Sigmoid colon (tissue), 4 donors: ENCODE measurements around the gene ASPG.

Experiments
- CTCF ChIP-seq, 4 experiments: fragments of 450-650 bp in 3 of 4; fragments of 200-600 bp in 1 of 4; IDR thresholded peaks; one replicate each; pipeline ENCODE4 v1.5.1; 2016 to 2019; ENCODE audit warnings: antibody characterized with exemption in 4 of 4, mild to moderate bottlenecking in 3 of 4, moderate library complexity in 2 of 4
- EP300 ChIP-seq, 4 donors: sonication (generic); formaldehyde crosslinking; IDR thresholded peaks; one replicate each; pipeline ENCODE4 v1.6.1; 2017; ENCODE audit warnings: antibody characterized with exemption in 4 of 4
- POLR2A ChIP-seq, 2 donors: fragments of 450-650 bp; IDR thresholded peaks; one replicate each; pipeline ENCODE4 v1.6.1; 2016; ENCODE audit warnings: antibody characterized with exemption in 2 of 2, mild to moderate bottlenecking in 2 of 2, moderate library complexity in 2 of 2

DNA sequence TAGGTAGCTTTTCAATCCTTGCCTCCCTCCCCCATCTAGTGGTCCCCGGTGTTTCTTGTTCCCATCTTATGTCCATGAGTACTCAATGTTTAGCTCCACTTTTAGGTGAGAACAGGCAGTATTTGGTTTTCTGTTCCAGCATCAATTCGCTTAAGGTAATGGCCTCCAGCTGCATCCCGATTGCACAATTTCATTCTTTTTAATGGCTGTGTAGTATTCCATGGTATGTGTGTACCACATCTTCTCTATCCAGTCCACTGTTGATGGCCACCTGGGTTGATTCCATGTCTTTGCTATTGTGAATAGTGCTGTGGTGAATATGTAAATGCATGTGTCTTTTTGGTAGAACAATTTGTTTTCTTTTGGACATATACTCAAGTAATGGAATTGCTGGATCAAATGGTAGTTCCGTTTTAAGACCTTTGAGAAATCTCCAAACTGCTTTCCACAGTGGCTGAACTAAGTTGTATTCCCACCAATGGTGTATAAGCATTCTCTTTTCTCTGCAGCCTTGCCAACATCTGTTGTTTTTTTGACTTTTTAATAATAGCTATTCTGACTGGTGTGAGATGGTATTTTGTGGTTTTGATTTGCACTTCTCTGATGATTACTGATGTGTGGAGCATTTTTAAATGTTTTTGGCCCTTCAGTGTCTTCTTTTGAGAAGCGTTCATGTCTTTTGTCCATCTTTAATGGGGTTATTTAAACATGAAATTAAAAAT lies 34.2 kb upstream of the ASPG start:
- TF ChIP-seq CTCF (IDR thresholded peaks at IDR 0.05) (no peak), EP300 (IDR thresholded peaks at IDR 0.05) (no peak), POLR2A (IDR thresholded peaks at IDR 0.05) (no peak)
